SK-N-SH (cell line): ENCODE measurements around the gene FAM219A. TPM values are rescaled to one million over a fixed set of nuclear protein-coding genes. Genes with fewer than 3 reads are reported as not detected.

Experiments
- CTCF ChIA-PET: fragments of 300-600, 350-600 bp; formaldehyde crosslinking; extraction: SDS; loops from one replicate; lab custom pipeline; 2021; lab: Yijun Ruan, JAX
- POLR2A ChIA-PET: fragments of 350-600 bp; sonication (Branson Sonifier 250); formaldehyde crosslinking; extraction: SDS; loops from one replicate; lab custom pipeline; 2020; ENCODE audit warnings: antibody characterized with exemption, inconsistent platforms; lab: Yijun Ruan, JAX
- DNase-seq: peaks from one replicate; pipeline ENCODE4 v3.0.0; 2012
- H2AFZ ChIP-seq: fragments of 200-600 bp; sonication (generic); 2 replicates; pipeline ENCODE4 v1.8.1; 2016; ENCODE audit warnings: antibody characterized with exemption, mild to moderate bottlenecking, low read depth
- H3F3A ChIP-seq: fragments of 200-600 bp; sonication (generic); replicated peaks from 2 replicates; pipeline ENCODE3; 2016; ENCODE audit warnings: antibody characterized with exemption, mild to moderate bottlenecking; ENCODE audit not compliant: insufficient read depth
- H3K27ac ChIP-seq, 2 experiments: fragments of 200-500 bp in 1 of 2; fragments of 200-600 bp in 1 of 2; sonication (Bioruptor generic) in 1 of 2; sonication (generic), shearing (Covaris generic) in 1 of 2; 2 replicates each; pipeline versions ENCODE4 v1.5.1 to v1.6.1; 2014 to 2016; ENCODE audit warnings: low read depth in 2 of 2, inconsistent platforms in 1 of 2, low read length in 1 of 2, mild to moderate bottlenecking in 1 of 2, mixed read lengths in 1 of 2
- H3K27me3 ChIP-seq: fragments of 200-600 bp; sonication (generic), shearing (Covaris generic); 2 replicates; pipeline ENCODE4 v1.6.1; 2016; ENCODE audit warnings: mixed run types; ENCODE audit not compliant: insufficient read depth
- H3K36me3 ChIP-seq, 2 experiments: fragments of 200-500 bp in 1 of 2; fragments of 200-600 bp in 1 of 2; sonication (Bioruptor generic) in 1 of 2; sonication (generic) in 1 of 2; replicated peaks in 1 of 2; 2 replicates each; pipeline versions ENCODE3 to v1.5.1; 2014 to 2016; ENCODE audit warnings: low read length in 1 of 2, mild to moderate bottlenecking in 1 of 2; ENCODE audit not compliant: insufficient read depth in 2 of 2, control insufficient read depth in 1 of 2
- H3K4me1 ChIP-seq, 2 experiments: fragments of 200-500 bp in 1 of 2; fragments of 200-600 bp in 1 of 2; sonication (Bioruptor generic) in 1 of 2; sonication (generic), shearing (Covaris generic) in 1 of 2; 2 replicates each; pipeline versions ENCODE4 v1.5.1 to v1.6.1; 2014 to 2016; ENCODE audit warnings: low read depth in 1 of 2, low read length in 1 of 2, mixed run types in 1 of 2; ENCODE audit not compliant: insufficient read depth in 2 of 2, control insufficient read depth in 1 of 2
- H3K4me2 ChIP-seq: fragments of 200-600 bp; sonication (generic), shearing (Covaris generic); 2 replicates; pipeline ENCODE4 v1.6.1; 2017; ENCODE audit warnings: mixed run types
- H3K4me3 ChIP-seq, 2 experiments: fragments of 200-500 bp in 1 of 2; fragments of 200-600 bp in 1 of 2; sonication (Bioruptor generic) in 1 of 2; sonication (generic), shearing (Covaris generic) in 1 of 2; 2 replicates each; pipeline versions ENCODE4 v1.5.1 to v1.8.1; 2014 to 2016; ENCODE audit warnings: low read depth in 2 of 2, inconsistent platforms in 1 of 2, low read length in 1 of 2, mild to moderate bottlenecking in 1 of 2, mixed read lengths in 1 of 2, moderate library complexity in 1 of 2
- H3K79me2 ChIP-seq: fragments of 200-600 bp; sonication (generic); 2 replicates; pipeline ENCODE4 v1.8.1; 2017; ENCODE audit warnings: mild to moderate bottlenecking; ENCODE audit not compliant: insufficient read depth
- H3K9ac ChIP-seq: fragments of 200-600 bp; sonication (generic); 2 replicates; pipeline ENCODE4 v1.6.1; 2017; ENCODE audit warnings: mixed run types
- H3K9me2 ChIP-seq: fragments of 200-600 bp; sonication (generic); 2 replicates; pipeline ENCODE4 v1.6.1; 2017; ENCODE audit warnings: mixed run types
- H3K9me3 ChIP-seq: fragments of 200-600 bp; sonication (generic); 2 replicates; pipeline ENCODE4 v1.6.1; 2017; ENCODE audit warnings: mixed run types, mild to moderate bottlenecking, moderate library complexity
- H4K20me1 ChIP-seq: fragments of 200-600 bp; sonication (generic); 2 replicates; pipeline ENCODE4 v1.6.1; 2017; ENCODE audit warnings: mild to moderate bottlenecking, mixed run types; ENCODE audit not compliant: insufficient read depth
- CHD2 ChIP-seq: fragments of 150-350 bp; IDR thresholded peaks from 2 replicates; pipeline ENCODE4 v1.6.1; 2018; ENCODE audit warnings: low read length; ENCODE audit not compliant: partially characterized antibody
- CTCF ChIP-seq: fragments of 200-600 bp; sonication (generic); IDR thresholded peaks from 2 replicates; pipeline ENCODE4 v1.6.1; 2017; ENCODE audit warnings: antibody characterized with exemption, mild to moderate bottlenecking, moderate library complexity
- ELF1 ChIP-seq: IDR thresholded peaks from 2 replicates; pipeline ENCODE4 v1.4.0; 2012
- EP300 ChIP-seq, 2 experiments: IDR thresholded peaks; 2 replicates each; pipeline versions ENCODE4 v1.4.0 to v1.6.1; 2012; ENCODE audit warnings: borderline replicate concordance in 1 of 2, low read depth in 1 of 2, low read length in 1 of 2
- FOSL2 ChIP-seq: IDR thresholded peaks from 2 replicates; pipeline ENCODE4 v1.4.0; 2012; ENCODE audit warnings: low read depth, mild to moderate bottlenecking, moderate library complexity, borderline replicate concordance
- GABPA ChIP-seq: IDR thresholded peaks from 2 replicates; pipeline ENCODE4 v1.4.0; 2012; ENCODE audit warnings: low read depth, mild to moderate bottlenecking
- GATA2 ChIP-seq: sonication (generic); formaldehyde crosslinking; IDR thresholded peaks from 2 replicates; pipeline ENCODE4 v1.5.0; 2020; ENCODE audit warnings: mild to moderate bottlenecking, missing genetic modification reagents
- JUND ChIP-seq: IDR thresholded peaks from 2 replicates; pipeline ENCODE4 v1.4.0; 2012
- MAX ChIP-seq: IDR thresholded peaks from 2 replicates; pipeline ENCODE4 v1.4.0; 2012; ENCODE audit warnings: low read depth
- MEF2A ChIP-seq: IDR thresholded peaks from 2 replicates; pipeline ENCODE4 v1.4.0; 2012; ENCODE audit warnings: low read depth, borderline replicate concordance
- NRF1 ChIP-seq: IDR thresholded peaks from 2 replicates; pipeline ENCODE4 v1.6.1; 2012; ENCODE audit warnings: low read depth, mild to moderate bottlenecking, low read length
- POLR2AphosphoS5 ChIP-seq: IDR thresholded peaks from 2 replicates; pipeline ENCODE4 v1.6.1; 2012; ENCODE audit warnings: low read depth, low read length
- RAD21 ChIP-seq: IDR thresholded peaks from 2 replicates; pipeline ENCODE4 v1.6.1; 2012; ENCODE audit warnings: mild to moderate bottlenecking, low read length
- REST ChIP-seq: IDR thresholded peaks from 2 replicates; pipeline ENCODE4 v1.6.1; 2012; ENCODE audit warnings: mild to moderate bottlenecking, low read depth, low read length, moderate library complexity
- SIN3A ChIP-seq: IDR thresholded peaks from 2 replicates; pipeline ENCODE4 v1.6.1; 2012; ENCODE audit warnings: low read depth, mild to moderate bottlenecking, low read length, moderate library complexity, borderline replicate concordance
- SMC3 ChIP-seq: IDR thresholded peaks from 2 replicates; pipeline ENCODE4 v1.6.1; 2012; ENCODE audit warnings: low read depth, low read length, improper control_type of control experiment
- TAF1 ChIP-seq: IDR thresholded peaks from 2 replicates; pipeline ENCODE4 v1.6.1; 2012; ENCODE audit warnings: low read depth, mild to moderate bottlenecking, low read length, moderate library complexity, borderline replicate concordance
- TEAD4 ChIP-seq: IDR thresholded peaks from 2 replicates; pipeline ENCODE4 v1.4.0; 2012; ENCODE audit warnings: mild to moderate bottlenecking, borderline replicate concordance; ENCODE audit not compliant: insufficient read depth
- USF1 ChIP-seq: IDR thresholded peaks from 2 replicates; pipeline ENCODE4 v1.4.0; 2012; ENCODE audit warnings: low read depth, borderline replicate concordance
- USF2 ChIP-seq: fragments of 150-350 bp; IDR thresholded peaks from 2 replicates; pipeline ENCODE4 v1.6.1; 2017; ENCODE audit warnings: antibody characterized with exemption, low read length, low read depth, borderline replicate concordance
- ZBTB33 ChIP-seq: IDR thresholded peaks from 2 replicates; pipeline ENCODE4 v1.4.0; 2012; ENCODE audit warnings: low read depth, borderline replicate concordance
- WGBS: methylation state at CpG from one replicate; pipeline ENCODE4 v1.1.6; 2017; ENCODE audit warnings: low lambda C conversion rate; 5-methylcytosine and 5-hydroxymethylcytosine counted together
- polyA plus RNA-seq, 3 experiments: library from polyadenylated mRNA; depleted of rRNA; stranded (reverse); fragments of >200 nt; gene quantifications; 2 replicates each; pipeline ENCODE4 v1.2.3, GENCODE V29; 2012

Gene FAM219A
- polyA plus RNA-seq, 1 of the 3 experiments (the other 2 are of a cell fraction) = 15.7 TPM

- 1% methylated on average over 25 of the region's 54 CpGs for WGBS
- Histone ChIP-seq H3K4me1 (peaks cover 7 to 40% of the 10 kb centered on the region in 2 experiments; a peak in 3 of 4 replicates), H3K79me2 (no peaks in the 10 kb centered on the region), H3K27me3 (no peaks in the 10 kb centered on the region), H4K20me1 (no peaks in the 10 kb centered on the region), H3K4me2 (peak within 1 kb of the TSS; percentile 94), H3K9me2 (no peaks in the 10 kb centered on the region), H3K36me3 (no peaks in the 10 kb centered on the region), H3K4me3 (peak within 1 kb of the TSS; percentile 83 to 84), H2AFZ (peak within 1 kb of the TSS; percentile 89), H3K9ac (peak within 1 kb of the TSS; percentile 57), H3K27ac (peak within 1 kb of the TSS in 1 of 2 experiments; percentile 76; a peak in 2 of 4 replicates), H3K9me3 (no peaks in the 10 kb centered on the region), H3F3A (peaks cover 4% of the 10 kb centered on the region)
- ChIA-PET POLR2A (interaction anchor here (1.8 kb wide), 1 partner anchor 31 kb away, joined by 6 read pairs; no protein-coding TSS in a partner anchor), CTCF (interaction anchor here (1.0 to 8.0 kb wide), 12 partner anchors 12 to 226 kb away, joined by 3 to 149 read pairs (median 5); no protein-coding TSS in a partner anchor)
- peak; percentile 98 for DNase-seq
- no peak for TF ChIP-seq ZBTB33
- peak; percentile 39 for TF ChIP-seq CHD2
- TF ChIP-seq GATA2 = peak; percentile 92
- TF ChIP-seq POLR2AphosphoS5 = no peak
- peak; percentile 45 for TF ChIP-seq NRF1
- no peak for TF ChIP-seq USF2
- no peak for TF ChIP-seq REST
- TF ChIP-seq TAF1 = no peak
- TF ChIP-seq SIN3A = 0 out of 2 replicates have a peak, but pooled peaks have one; percentile 15
- no peak for TF ChIP-seq USF1
- no peak for TF ChIP-seq RAD21
- no peak for TF ChIP-seq MEF2A
- TF ChIP-seq ELF1 = no peak
- no peak for TF ChIP-seq FOSL2
- no peak for TF ChIP-seq CTCF
- no peak for TF ChIP-seq EP300 (IDR thresholded peaks at IDR 0.05; ENCODE audit: borderline replicate concordance in 1 of 2, low read depth in 1 of 2, low read length in 1 of 2)
- TF ChIP-seq GABPA = no peak
- TF ChIP-seq JUND = no peak
- no peak for TF ChIP-seq TEAD4
- TF ChIP-seq SMC3 = no peak
- peak; percentile 55; the same call in 1 of the 2 replicates for TF ChIP-seq MAX
These were observed 81.6 kb downstream of the FAM219A start, which contains the start of gene MYORG for GRCh38 chr9:34376596-34377403. Gene MYORG (minus strand): TSS chr9:34376898. CDS start chr9:34372943, 3,955 bp downstream.
